GM18867 (cell line): ENCODE data around the gene ACOXL.

ENCODE experiments used
- ATAC-seq: cut with Tn5 transposase; IDR thresholded peaks from one replicate; pipeline ENCODE4 v1.9.1; 2021; ENCODE audit warnings: mild to moderate bottlenecking, moderate library complexity; ENCODE audit not compliant: unreplicated experiment

The ACOXL gene

GRCh38 chr2:111094691-111095090, 362.3 kb downstream of the ACOXL start:
- ATAC-seq, result no peak

GRCh38 chr2:111095434-111095833, 363.1 kb downstream of the ACOXL start:
- no peak for ATAC-seq

GRCh38 chr2:111099402-111099801, 367.0 kb downstream of the ACOXL start:
- no peak for ATAC-seq

- peak; percentile 38 for ATAC-seq
These were observed 367.9 kb downstream of the ACOXL start for GRCh38 chr2:111100087-111100764.

GRCh38 chr2:111100765-111101162, 368.4 kb downstream of the ACOXL start:
- ATAC-seq, result peak; percentile 84

GRCh38 chr2:111101592-111101991, 369.2 kb downstream of the ACOXL start:
- ATAC-seq, result no peak

GRCh38 chr2:111102216-111102615, 369.8 kb downstream of the ACOXL start:
- no peak for ATAC-seq

GRCh38 chr2:111105926-111106325, 373.6 kb downstream of the ACOXL start:
- ATAC-seq, result no peak

- ATAC-seq, result no peak
These were observed 374.3 kb downstream of the ACOXL start for GRCh38 chr2:111106706-111107105.

GRCh38 chr2:111108745-111109271, 376.4 kb downstream of the ACOXL start:
- no peak for ATAC-seq

GRCh38 chr2:111111101-111111755, 378.9 kb downstream of the ACOXL start:
- no peak for ATAC-seq

GRCh38 chr2:111113838-111114237, 381.5 kb downstream of the ACOXL start:
- no peak for ATAC-seq

- peak; percentile 23 for ATAC-seq
These were observed 383.8 kb downstream of the ACOXL start for GRCh38 chr2:111116011-111116746.

- ATAC-seq, result peak; percentile 15
These were observed 384.6 kb downstream of the ACOXL start for GRCh38 chr2:111116843-111117597.

GRCh38 chr2:111117598-111118480, 385.5 kb downstream of the ACOXL start:
- ATAC-seq, result no peak

GRCh38 chr2:111118481-111118980, 386.2 kb downstream of the ACOXL start:
- ATAC-seq, result no peak

- ATAC-seq, result no peak
These were observed 386.8 kb downstream of the ACOXL start for GRCh38 chr2:111118981-111119821.

- ATAC-seq, result peak; percentile 6
These were observed 387.5 kb downstream of the ACOXL start for GRCh38 chr2:111119822-111120252.
